Keratinocyte (primary cell): Measurements from ENCODE around the gene FSIP1. TPM values are rescaled to one million over a fixed set of nuclear protein-coding genes. Genes with fewer than 3 reads are reported as not detected.

Experiments
- DNase-seq: peaks from one replicate; pipeline ENCODE4 v3.0.0-alpha.2; 2011; ENCODE audit warnings: low read depth, missing footprints, low spot score
- FAIRE-seq: peaks from 2 replicates; lab custom pipeline; 2011; peaks lifted over from hg19 to GRCh38; lab: Jason Lieb, UNC
- H2AFZ ChIP-seq: 2 replicates; pipeline ENCODE4 v1.6.0; 2012; ENCODE audit warnings: low read length, control low read depth, inconsistent platforms; ENCODE audit not compliant: control insufficient read depth
- H3K27ac ChIP-seq: 2 replicates; pipeline ENCODE4 v1.5.1; 2011; ENCODE audit warnings: low read length; ENCODE audit not compliant: control insufficient read depth, insufficient read depth
- H3K27me3 ChIP-seq: 3 replicates; pipeline ENCODE4 v1.6.0; 2011; ENCODE audit warnings: low read length; ENCODE audit not compliant: control insufficient read depth, insufficient read depth; ENCODE audit errors: extremely low read depth
- H3K36me3 ChIP-seq, 2 experiments: 2 replicates in 1 of 2; 3 replicates in 1 of 2; pipeline ENCODE4 v1.5.1; 2011; ENCODE audit warnings: low read length in 2 of 2, mild to moderate bottlenecking in 1 of 2; ENCODE audit not compliant: control insufficient read depth in 2 of 2, insufficient read depth in 2 of 2; ENCODE audit errors: extremely low read depth in 1 of 2
- H3K4me1 ChIP-seq: 3 replicates; pipeline ENCODE4 v1.5.1; 2011; ENCODE audit warnings: low read length; ENCODE audit not compliant: control insufficient read depth, insufficient read depth; ENCODE audit errors: extremely low read depth
- H3K4me2 ChIP-seq: 3 replicates; pipeline ENCODE4 v1.6.0; 2011; ENCODE audit warnings: low read depth, low read length; ENCODE audit not compliant: control insufficient read depth, insufficient read depth; ENCODE audit errors: extremely low read depth
- H3K4me3 ChIP-seq, 3 experiments: fragments of 200-600 bp in 1 of 3; sonication (generic) in 1 of 3; 2 replicates in 2 of 3; 3 replicates in 1 of 3; pipeline ENCODE4 v1.5.1; 2011 to 2016; ENCODE audit warnings: low read length in 3 of 3, mild to moderate bottlenecking in 3 of 3, control low read depth in 2 of 3, inconsistent platforms in 1 of 3, low read depth in 1 of 3, mixed read lengths in 1 of 3, mixed run types in 1 of 3, moderate library complexity in 1 of 3; ENCODE audit not compliant: control insufficient read depth in 2 of 3, insufficient read depth in 2 of 3; ENCODE audit errors: extremely low read depth in 1 of 3
- H3K79me2 ChIP-seq: 2 replicates; pipeline ENCODE4 v1.6.0; 2012; ENCODE audit warnings: low read length; ENCODE audit not compliant: control insufficient read depth, insufficient read depth
- H3K9ac ChIP-seq: 3 replicates; pipeline ENCODE4 v1.6.0; 2011; ENCODE audit warnings: low read length; ENCODE audit not compliant: control insufficient read depth, insufficient read depth; ENCODE audit errors: extremely low read depth
- H3K9me1 ChIP-seq: 3 replicates; pipeline ENCODE4 v1.6.0; 2011; ENCODE audit warnings: low read length; ENCODE audit not compliant: control insufficient read depth, insufficient read depth; ENCODE audit errors: extremely low read depth
- H3K9me3 ChIP-seq: 2 replicates; pipeline ENCODE4 v1.5.1; 2012; ENCODE audit warnings: low read depth, low read length; ENCODE audit not compliant: control insufficient read depth
- H4K20me1 ChIP-seq: 3 replicates; pipeline ENCODE4 v1.6.0; 2011; ENCODE audit warnings: low read length; ENCODE audit not compliant: control insufficient read depth, insufficient read depth; ENCODE audit errors: extremely low read depth
- EZH2 ChIP-seq: IDR thresholded peaks from one replicate; pipeline ENCODE4 v1.6.1; 2012; ENCODE audit warnings: inconsistent platforms, mild to moderate bottlenecking, low read length, moderate library complexity
- dilution Hi-C: fragments of 300-500 bp; cut with MboI; formaldehyde crosslinking; loops from one replicate; pipeline ENCODE4 v1.7.0; 2020; ENCODE audit warnings: low sequenced_read_pairs; ENCODE audit not compliant: extremely low pct_ligation_motif_present
- polyA plus RNA-seq, 5 experiments: library from polyadenylated mRNA; depleted of rRNA in 3 of 5; stranded (reverse) in 3 of 5; stranded (forward) in 1 of 5; unstranded in 1 of 5; fragments of >200 nt; gene quantifications; 1 replicate in 1 of 5; 2 replicates in 3 of 5; 3 replicates in 1 of 5; pipeline versions ENCODE4 v1.2.1 to v1.2.3, GENCODE V29; 2011 to 2012; ENCODE audit warnings: missing spikeins in 2 of 5, low read depth in 1 of 5, low replicate concordance in 1 of 5
- TF ChIP-seq, protein P1 (sequence below), 3 experiments: IDR thresholded peaks in 1 of 3; conservative IDR thresholded peaks in 1 of 3; optimal IDR thresholded peaks in 1 of 3; 2 replicates in 2 of 3; 3 replicates in 1 of 3; pipeline versions ENCODE3 to v1.5.1; 2011; ENCODE audit warnings: low read length in 3 of 3, mild to moderate bottlenecking in 3 of 3, moderate library complexity in 2 of 3, control low read depth in 1 of 3, inconsistent platforms in 1 of 3; ENCODE audit not compliant: insufficient read depth in 2 of 3; ENCODE audit errors: extremely low read depth in 1 of 3

The FSIP1 gene
- polyA plus RNA-seq, 1 donor (not counting 4 experiments of a cell fraction or from before 2014, with no cell fraction given), result 1.5 TPM

DNA sequence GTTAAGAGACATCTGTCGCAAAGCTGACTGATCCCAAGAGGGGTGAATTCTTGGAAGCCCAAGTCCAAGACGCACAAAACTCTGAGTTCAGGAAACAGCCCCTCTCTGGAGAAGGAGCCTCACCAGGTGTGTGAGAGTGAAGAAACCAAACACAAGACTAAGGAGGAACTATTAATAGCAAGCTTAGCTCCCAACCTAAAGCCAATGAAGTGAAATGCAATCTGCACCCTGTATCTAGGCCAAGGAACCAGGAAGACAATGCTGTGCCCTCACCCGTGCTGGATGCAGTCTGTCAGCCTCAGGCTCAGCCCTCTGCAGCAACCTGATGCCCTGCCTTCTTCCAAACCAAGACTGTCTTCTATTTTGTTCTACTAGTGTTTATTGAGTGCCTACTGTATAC lies 224.2 kb downstream of the FSIP1 start:
- no peak for DNase-seq
- TF ChIP-seq EZH2, result no peak
- TF ChIP-seq, protein P1, sequence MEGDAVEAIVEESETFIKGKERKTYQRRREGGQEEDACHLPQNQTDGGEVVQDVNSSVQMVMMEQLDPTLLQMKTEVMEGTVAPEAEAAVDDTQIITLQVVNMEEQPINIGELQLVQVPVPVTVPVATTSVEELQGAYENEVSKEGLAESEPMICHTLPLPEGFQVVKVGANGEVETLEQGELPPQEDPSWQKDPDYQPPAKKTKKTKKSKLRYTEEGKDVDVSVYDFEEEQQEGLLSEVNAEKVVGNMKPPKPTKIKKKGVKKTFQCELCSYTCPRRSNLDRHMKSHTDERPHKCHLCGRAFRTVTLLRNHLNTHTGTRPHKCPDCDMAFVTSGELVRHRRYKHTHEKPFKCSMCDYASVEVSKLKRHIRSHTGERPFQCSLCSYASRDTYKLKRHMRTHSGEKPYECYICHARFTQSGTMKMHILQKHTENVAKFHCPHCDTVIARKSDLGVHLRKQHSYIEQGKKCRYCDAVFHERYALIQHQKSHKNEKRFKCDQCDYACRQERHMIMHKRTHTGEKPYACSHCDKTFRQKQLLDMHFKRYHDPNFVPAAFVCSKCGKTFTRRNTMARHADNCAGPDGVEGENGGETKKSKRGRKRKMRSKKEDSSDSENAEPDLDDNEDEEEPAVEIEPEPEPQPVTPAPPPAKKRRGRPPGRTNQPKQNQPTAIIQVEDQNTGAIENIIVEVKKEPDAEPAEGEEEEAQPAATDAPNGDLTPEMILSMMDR (optimal IDR thresholded peaks at IDR 0.05 in 1 of 3, IDR thresholded peaks at IDR 0.05 in 1 of 3, conservative IDR thresholded peaks at IDR 0.05 in 1 of 3; ENCODE audit: extremely low read depth in 1 of 3, insufficient read depth in 2 of 3, low read length in 3 of 3), result no peak

DNA sequence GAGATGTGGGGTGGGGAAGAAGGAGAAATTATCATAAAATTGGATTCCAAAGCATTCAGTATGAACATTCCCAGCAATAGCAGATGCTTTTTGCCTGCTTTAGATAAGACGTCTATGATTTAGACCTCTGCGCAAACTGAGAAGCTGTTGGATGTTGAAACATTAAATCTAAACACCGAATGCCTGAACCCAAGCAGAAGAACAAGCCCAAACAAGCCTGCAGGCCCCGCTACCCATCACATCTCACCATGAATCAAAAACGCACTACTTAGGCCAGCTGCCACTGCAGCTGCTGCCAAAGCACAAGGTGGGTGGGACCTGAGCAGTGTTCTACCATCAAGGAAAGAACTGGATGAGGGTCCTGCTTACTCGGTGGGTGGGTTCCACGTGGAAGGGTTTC lies 226.2 kb downstream of the FSIP1 start:
- Histone ChIP-seq H3K9me1 (no peaks in the 10 kb centered on the region), H3K79me2 (no peaks in the 10 kb centered on the region), H3K36me3 (no peaks in the 10 kb centered on the region), H4K20me1 (no peaks in the 10 kb centered on the region), H3K27ac (no peak overlapping the region), H3K9me3 (no peaks in the 10 kb centered on the region), H3K4me2 (peak overlapping the region; percentile 56), H2AFZ (peak overlapping the region; percentile 60), H3K9ac (no peak overlapping the region), H3K4me3 (peak overlapping the region in 1 of 3 experiments; percentile 20), H3K4me1 (peaks cover 18% of the 10 kb centered on the region), H3K27me3 (no peaks in the 10 kb centered on the region)
- dilution Hi-C loops, result no loop called here
- no peak for DNase-seq
- no peak for TF ChIP-seq EZH2
- TF ChIP-seq, protein P1 (optimal IDR thresholded peaks at IDR 0.05 in 1 of 3, IDR thresholded peaks at IDR 0.05 in 1 of 3, conservative IDR thresholded peaks at IDR 0.05 in 1 of 3; ENCODE audit: extremely low read depth in 1 of 3, insufficient read depth in 2 of 3, low read length in 3 of 3), result no peak
- peak; percentile 83 for FAIRE-seq

More for the DNA sequence above, 224.2 kb downstream of the FSIP1 start:
- Histone ChIP-seq H3K9me3 (no peaks in the 10 kb centered on the region), H2AFZ (peak overlapping the region; percentile 4), H3K9me1 (no peaks in the 10 kb centered on the region), H3K4me2 (no peak overlapping the region), H3K79me2 (no peaks in the 10 kb centered on the region), H4K20me1 (no peaks in the 10 kb centered on the region), H3K9ac (no peak overlapping the region), H3K27me3 (no peaks in the 10 kb centered on the region), H3K36me3 (no peaks in the 10 kb centered on the region), H3K4me3 (no peak overlapping the region), H3K4me1 (peaks cover 18% of the 10 kb centered on the region), H3K27ac (no peak overlapping the region)
- dilution Hi-C loops, result no loop called here
- peak; percentile 63 for FAIRE-seq
